ENCODE results near the gene CHRNA4.

Gene CHRNA4

GRCh38 chr20:63363013-63363957 lies 2.1 kb upstream of the CHRNA4 start:
- DNase-seq (ENCODE audit: low read depth) = no peak

- no peak for DNase-seq (ENCODE audit: low read depth)
Measured at GRCh38 chr20:63362436-63363009, 1.4 kb upstream of the CHRNA4 start.

GRCh38 chr20:63361519-63362435 lies 628 bp upstream of the CHRNA4 start:
- no peak for DNase-seq (ENCODE audit: low read depth)

- DNase-seq (ENCODE audit: low read depth) = no peak
Measured at GRCh38 chr20:63359937-63360849, 956 bp downstream of the CHRNA4 start.

- DNase-seq (ENCODE audit: low read depth) = no peak
Measured at GRCh38 chr20:63359164-63359934, 1.8 kb downstream of the CHRNA4 start.

GRCh38 chr20:63357921-63358905 lies 2.9 kb downstream of the CHRNA4 start:
- no peak for DNase-seq (ENCODE audit: low read depth)

- no peak for DNase-seq (ENCODE audit: low read depth)
Measured at GRCh38 chr20:63356931-63357879, 3.9 kb downstream of the CHRNA4 start.

GRCh38 chr20:63356511-63356910 lies 4.6 kb downstream of the CHRNA4 start:
- no peak for DNase-seq (ENCODE audit: low read depth)

- no peak for DNase-seq (ENCODE audit: low read depth)
Measured at GRCh38 chr20:63355781-63356295, 5.3 kb downstream of the CHRNA4 start.

GRCh38 chr20:63354636-63355350 lies 6.4 kb downstream of the CHRNA4 start:
- DNase-seq (ENCODE audit: low read depth) = no peak

- no peak for DNase-seq (ENCODE audit: low read depth)
Measured at GRCh38 chr20:63352811-63353221, 8.3 kb downstream of the CHRNA4 start.

- DNase-seq (ENCODE audit: low read depth) = no peak
Measured at GRCh38 chr20:63351811-63352591, 9.1 kb downstream of the CHRNA4 start.

GRCh38 chr20:63351326-63351700 lies 9.8 kb downstream of the CHRNA4 start:
- DNase-seq (ENCODE audit: low read depth) = no peak

- DNase-seq (ENCODE audit: low read depth) = no peak
Measured at GRCh38 chr20:63350597-63351325, 10.4 kb downstream of the CHRNA4 start.

GRCh38 chr20:63350196-63350595 lies 11.0 kb downstream of the CHRNA4 start:
- no peak for DNase-seq (ENCODE audit: low read depth)

GRCh38 chr20:63349516-63349895 lies 11.6 kb downstream of the CHRNA4 start:
- no peak for DNase-seq (ENCODE audit: low read depth)

Measured in activated T-helper 9 cell treated with anti-CD3 and anti-CD28 coated beads, Interleukin-2, amount 50 U/mL, for 16 hours (primary cell).